WTC11 (cell line): ENCODE data around the gene CDK4. TPM values are rescaled to one million over a fixed set of nuclear protein-coding genes. Genes with fewer than 3 reads are reported as not detected.
A peak's percentile ranks its signal among the peaks of the same experiment; 100 is the strongest.

ENCODE experiments used
- ATAC-seq: fragments of 200-7000 bp; cut with Tn5 transposase; 2 replicates; pipeline ENCODE4 v1.10.0; 2021; ENCODE audit warnings: mild to moderate bottlenecking, moderate library complexity
- CTCF ChIA-PET: fragments of 300-600 bp; sonication (Branson Sonifier 250); formaldehyde crosslinking; loops from one replicate; lab custom pipeline; 2021; ENCODE audit warnings: antibody characterized with exemption; lab: Charles Lee
- POLR2A ChIA-PET: fragments of 350-600 bp; sonication (Branson Sonifier 250); formaldehyde crosslinking; loops from one replicate; lab custom pipeline; 2021; ENCODE audit warnings: antibody characterized with exemption; lab: Charles Lee
- DNase-seq: peaks from one replicate; pipeline ENCODE4 v3.0.0; 2021; ENCODE audit warnings: low spot score
- H3K27ac Mint-ChIP-seq: 2 replicates; pipeline ENCODE4 v1.8.0; 2021; ENCODE audit warnings: mixed read lengths
- H3K27me3 Mint-ChIP-seq: 2 replicates; pipeline ENCODE4 v1.8.0; 2021; ENCODE audit warnings: low read depth, mild to moderate bottlenecking, moderate library complexity, mixed read lengths
- H3K36me3 Mint-ChIP-seq: 2 replicates; pipeline ENCODE4 v1.8.0; 2021; ENCODE audit warnings: mixed read lengths
- H3K4me1 Mint-ChIP-seq: 2 replicates; pipeline ENCODE4 v1.8.0; 2022; ENCODE audit warnings: mixed read lengths
- H3K4me3 Mint-ChIP-seq: 2 replicates; pipeline ENCODE4 v1.8.0; 2021; ENCODE audit warnings: mild to moderate bottlenecking, moderate library complexity, mixed read lengths
- H3K9me3 Mint-ChIP-seq: 2 replicates; pipeline ENCODE4 v1.8.0; 2021; ENCODE audit warnings: mixed read lengths
- CBFB ChIP-seq: sonication (generic); formaldehyde crosslinking; IDR thresholded peaks from 2 replicates; pipeline ENCODE4 v1.8.1; 2022; ENCODE audit warnings: mild to moderate bottlenecking, low read depth, missing genetic modification reagents
- CREB1 ChIP-seq: sonication (generic); formaldehyde crosslinking; IDR thresholded peaks from 2 replicates; pipeline ENCODE4 v1.8.0; 2023; ENCODE audit warnings: mild to moderate bottlenecking, missing genetic modification reagents
- E2F1 ChIP-seq: sonication (generic); formaldehyde crosslinking; IDR thresholded peaks from 2 replicates; pipeline ENCODE4 v1.8.0; 2022; ENCODE audit warnings: mild to moderate bottlenecking, missing genetic modification reagents
- EMX1 ChIP-seq: fragments of 250-450 bp; sonication (Bioruptor Pico); IDR thresholded peaks from 2 replicates; pipeline ENCODE4 v1.8.0; 2021; ENCODE audit warnings: mild to moderate bottlenecking
- FOXP4 ChIP-seq: sonication (generic); formaldehyde crosslinking; IDR thresholded peaks from 2 replicates; pipeline ENCODE4 v1.8.0; 2022; ENCODE audit warnings: mild to moderate bottlenecking, missing genetic modification reagents
- MAX ChIP-seq: sonication (generic); formaldehyde crosslinking; IDR thresholded peaks from 2 replicates; pipeline ENCODE4 v1.8.0; 2022; ENCODE audit warnings: mild to moderate bottlenecking, missing genetic modification reagents
- RELA ChIP-seq: sonication (generic); formaldehyde crosslinking; IDR thresholded peaks from 2 replicates; pipeline ENCODE4 v1.8.1; 2022; ENCODE audit warnings: missing genetic modification reagents, mild to moderate bottlenecking, borderline replicate concordance
- SP1 ChIP-seq: sonication (generic); formaldehyde crosslinking; conservative IDR thresholded peaks from 2 replicates; pipeline ENCODE4 v1.8.1; 2022; ENCODE audit warnings: missing genetic modification reagents
- TCF7 ChIP-seq: sonication (generic); formaldehyde crosslinking; IDR thresholded peaks from 2 replicates; pipeline ENCODE4 v1.8.0; 2022; ENCODE audit warnings: mild to moderate bottlenecking, low read depth, missing genetic modification reagents, moderate library complexity
- USF1 ChIP-seq: sonication (generic); formaldehyde crosslinking; IDR thresholded peaks from 2 replicates; pipeline ENCODE4 v1.8.0; 2022; ENCODE audit warnings: mild to moderate bottlenecking, missing genetic modification reagents
- ZMAT4 ChIP-seq: fragments of 250-450 bp; sonication (Bioruptor Pico); IDR thresholded peaks from 2 replicates; pipeline ENCODE4 v1.9.0; 2021; ENCODE audit warnings: mild to moderate bottlenecking
- ZNF317 ChIP-seq: sonication (generic); formaldehyde crosslinking; IDR thresholded peaks from 2 replicates; pipeline ENCODE4 v1.8.1; 2023; ENCODE audit warnings: low read depth, mild to moderate bottlenecking, moderate library complexity, missing genetic modification reagents, borderline replicate concordance
- ZNF532 ChIP-seq: fragments of 250-450 bp; sonication (Bioruptor Pico); IDR thresholded peaks from 2 replicates; pipeline ENCODE4 v1.9.0; 2021; ENCODE audit warnings: mild to moderate bottlenecking, borderline replicate concordance
- total RNA-seq: library from RNA; stranded (reverse); gene quantifications from 3 replicates; pipeline ENCODE4 v1.2.3, GENCODE V29; 2021

The CDK4 gene
- total RNA-seq, 1 experiment from 2014 or later = 152 TPM

- ATAC-seq (no peak), DNase-seq (no peak)
- Mint-ChIP-seq H3K27ac (no peak overlapping the region), H3K27me3 (peaks cover 55% of the 10 kb centered on the region), H3K36me3 (peaks cover 24% of the 10 kb centered on the region), H3K4me3 (peak overlapping the region; percentile 89), H3K4me1 (peaks cover 48% of the 10 kb centered on the region)
- ChIA-PET POLR2A (no interaction called here), CTCF (interaction anchor here (1.0 kb wide), 1 partner anchor 14 kb away, joined by 4 read pairs; the partner anchor contains the start of gene CYP27B1)
- TF ChIP-seq FOXP4 (CRISPR knock-in tag) = no peak
- TF ChIP-seq RELA (CRISPR knock-in tag) = no peak
- TF ChIP-seq EMX1 (CRISPR knock-in tag) = no peak
- no peak for TF ChIP-seq USF1 (CRISPR knock-in tag)
- TF ChIP-seq, all 79 proteins: peak for 0
- H3K9me3 Mint-ChIP-seq = no peaks in the 10 kb centered on the region
Observed at GRCh38 chr12:57753756-57754337, 1.7 kb upstream of the CDK4 start.

- ChIA-PET POLR2A (interaction anchor here (0.8 to 1.1 kb wide), 4 partner anchors 11 to 20 kb away, joined by 3 to 6 read pairs (median 4); partner anchors contain the start of genes EEF1AKMT3 and METTL1), CTCF (interaction anchor here (0.9 to 1.1 kb wide), 2 partner anchors 27 to 144 kb away, joined by 3 to 5 read pairs; no protein-coding TSS in a partner anchor)
- Mint-ChIP-seq H3K4me3 (peak overlapping the region; percentile 89), H3K27me3 (peaks cover 43% of the 10 kb centered on the region), H3K36me3 (peaks cover 34% of the 10 kb centered on the region), H3K27ac (peak overlapping the region; percentile 25; the same call in 1 of the 2 replicates), H3K4me1 (peaks cover 48% of the 10 kb centered on the region), H3K9me3 (no peaks in the 10 kb centered on the region)
- ATAC-seq (no peak), DNase-seq (no peak)
- TF ChIP-seq MAX (no peak), ZMAT4 (no peak), TCF7 (no peak), ZNF532 (no peak), CREB1 (CRISPR knock-in tag) (no peak), SP1 (CRISPR knock-in tag) (no peak), ZNF317 (no peak), E2F1 (no peak), CBFB (CRISPR knock-in tag) (no peak)
Observed at GRCh38 chr12:57752668-57753000, 524 bp upstream of the CDK4 start.
